Left lung (tissue), 10 donors: ENCODE measurements around the gene IMPDH1. TPM values are rescaled to one million over a fixed set of nuclear protein-coding genes. Genes with fewer than 3 reads are reported as not detected.

ENCODE experiments used
- ATAC-seq: fragments of 200-7000 bp; cut with Tn5 transposase; one replicate; pipeline ENCODE4 v1.9.1; 2020; ENCODE audit warnings: moderate library complexity
- DNase-seq, 4 donors: peaks; one replicate each; pipeline ENCODE4 v3.0.0-alpha.2; 2013 to 2020
- H3K27ac ChIP-seq, 2 donors: fragments of 200-600 bp; sonication (generic) in 1 of 2; one replicate each; pipeline versions ENCODE4 v1.5.0 to v1.8.0; 2020 to 2021
- H3K27me3 ChIP-seq, 2 donors: fragments of 200-600 bp; sonication (generic) in 1 of 2; one replicate each; pipeline versions ENCODE4 v1.5.0 to v1.8.0; 2020 to 2021
- H3K36me3 ChIP-seq, 2 donors: fragments of 200-600 bp; sonication (generic) in 1 of 2; one replicate each; pipeline versions ENCODE4 v1.5.0 to v1.8.0; 2020 to 2021
- H3K4me1 ChIP-seq, 2 donors: fragments of 200-600 bp; one replicate each; pipeline ENCODE4 v1.8.0; 2021
- H3K4me3 ChIP-seq, 2 donors: fragments of 200-600 bp; sonication (generic) in 1 of 2; one replicate each; pipeline versions ENCODE4 v1.5.0 to v1.8.0; 2020 to 2021; ENCODE audit warnings: mild to moderate bottlenecking in 1 of 2
- H3K9me3 ChIP-seq, 2 donors: fragments of 200-600 bp; sonication (generic) in 1 of 2; one replicate each; pipeline versions ENCODE4 v1.5.0 to v1.8.0; 2020 to 2021
- intact Hi-C, 2 donors: fragments of 100-400 bp; cut with DNase I; formaldehyde crosslinking; loops; one replicate each; pipeline versions ENCODE4 v1.11.2 to v1.14.2; 2022
- polyA plus RNA-seq, 6 donors: library from polyadenylated mRNA; unstranded; fragments of 120-200 nt; gene quantifications; one replicate each; pipeline ENCODE4 v1.2.1, GENCODE V29; 2013; ENCODE audit not compliant: insufficient read length in 6 of 6
- total RNA-seq, 2 donors: library from RNA; stranded (reverse); fragmentation: NEBNext Ultra II Directional; extraction: Animal tissue kit (Norgen Biotek cat#: 25700); gene quantifications; one replicate each; pipeline ENCODE4 v1.2.1, GENCODE V29; 2021
- TF ChIP-seq, protein P1 (sequence below), 2 donors: fragments of 200-600 bp; sonication (generic) in 1 of 2; IDR thresholded peaks; one replicate each; pipeline versions ENCODE4 v1.5.0 to v1.8.0; 2021; ENCODE audit warnings: antibody characterized with exemption in 2 of 2
- donor health status: DM: no; HTN: yes; CAD: no.
- donor health status: DM: no; HTN: no; CAD: no.

Gene IMPDH1
- total and polyA plus RNA-seq, 8 donors: 32.4 to 106 (median 38.2) TPM

DNA sequence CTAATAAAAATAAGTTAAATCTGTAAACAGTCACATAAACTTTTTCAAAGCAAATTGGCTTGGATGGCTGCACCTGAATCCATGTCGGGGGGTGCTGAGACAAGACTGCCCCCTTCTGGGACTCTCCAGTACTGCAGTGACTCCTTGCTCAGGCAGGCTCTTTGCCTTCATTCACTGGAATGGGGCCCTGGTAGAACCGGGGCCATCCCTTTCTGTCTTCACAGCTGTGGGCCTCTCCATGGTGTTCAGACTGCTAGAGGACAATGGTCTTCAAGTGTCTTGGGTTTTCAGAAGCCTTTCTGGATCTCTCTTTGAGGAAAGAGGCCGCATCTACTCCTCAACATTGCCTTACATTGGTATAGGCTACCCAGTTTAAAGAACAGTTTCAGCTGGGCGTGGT is 16.1 kb upstream of the IMPDH1 start:
- ATAC-seq: peak; percentile 89
- no peak overlapping the region for H3K4me3 ChIP-seq
- TF ChIP-seq, protein P1, sequence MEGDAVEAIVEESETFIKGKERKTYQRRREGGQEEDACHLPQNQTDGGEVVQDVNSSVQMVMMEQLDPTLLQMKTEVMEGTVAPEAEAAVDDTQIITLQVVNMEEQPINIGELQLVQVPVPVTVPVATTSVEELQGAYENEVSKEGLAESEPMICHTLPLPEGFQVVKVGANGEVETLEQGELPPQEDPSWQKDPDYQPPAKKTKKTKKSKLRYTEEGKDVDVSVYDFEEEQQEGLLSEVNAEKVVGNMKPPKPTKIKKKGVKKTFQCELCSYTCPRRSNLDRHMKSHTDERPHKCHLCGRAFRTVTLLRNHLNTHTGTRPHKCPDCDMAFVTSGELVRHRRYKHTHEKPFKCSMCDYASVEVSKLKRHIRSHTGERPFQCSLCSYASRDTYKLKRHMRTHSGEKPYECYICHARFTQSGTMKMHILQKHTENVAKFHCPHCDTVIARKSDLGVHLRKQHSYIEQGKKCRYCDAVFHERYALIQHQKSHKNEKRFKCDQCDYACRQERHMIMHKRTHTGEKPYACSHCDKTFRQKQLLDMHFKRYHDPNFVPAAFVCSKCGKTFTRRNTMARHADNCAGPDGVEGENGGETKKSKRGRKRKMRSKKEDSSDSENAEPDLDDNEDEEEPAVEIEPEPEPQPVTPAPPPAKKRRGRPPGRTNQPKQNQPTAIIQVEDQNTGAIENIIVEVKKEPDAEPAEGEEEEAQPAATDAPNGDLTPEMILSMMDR (IDR thresholded peaks at IDR 0.05): peak; percentile 88 to 97
- intact Hi-C loops: loop anchor here in 1 of 2 donors (5.0 kb wide), 1 partner anchor 36 kb away; no protein-coding TSS in a partner anchor
- H3K9me3 ChIP-seq: no peaks in the 10 kb centered on the region
- no peaks in the 10 kb centered on the region for H3K36me3 ChIP-seq
- no peaks in the 10 kb centered on the region for H3K4me1 ChIP-seq
- H3K27ac ChIP-seq: no peak overlapping the region
- DNase-seq: peak in 2 of 4 donors; percentile 60 to 68
- no peaks in the 10 kb centered on the region for H3K27me3 ChIP-seq

GRCh38 chr7:128424686-128425275 is 15.0 kb upstream of the IMPDH1 start:
- H3K27me3 ChIP-seq: no peaks in the 10 kb centered on the region
- no peaks in the 10 kb centered on the region for H3K36me3 ChIP-seq
- no peak for ATAC-seq
- peak in 1 of 4 donors; percentile 37 for DNase-seq
- no peak overlapping the region for H3K27ac ChIP-seq
- H3K9me3 ChIP-seq: no peaks in the 10 kb centered on the region
- no peaks in the 10 kb centered on the region for H3K4me1 ChIP-seq
- TF ChIP-seq, protein P1 (IDR thresholded peaks at IDR 0.05): no peak
- H3K4me3 ChIP-seq: no peak overlapping the region
- intact Hi-C loops: loop anchor here in 1 of 2 donors (5.0 kb wide), 1 partner anchor 38 kb away; no protein-coding TSS in a partner anchor

GRCh38 chr7:128422842-128423241 is 13.1 kb upstream of the IMPDH1 start:
- intact Hi-C loops: no loop called here

GRCh38 chr7:128422037-128422436 is 12.3 kb upstream of the IMPDH1 start:
- DNase-seq (no peak), ATAC-seq (no peak)
- Histone ChIP-seq H3K4me3 (no peak overlapping the region), H3K27me3 (no peaks in the 10 kb centered on the region), H3K9me3 (no peaks in the 10 kb centered on the region), H3K4me1 (no peaks in the 10 kb centered on the region), H3K36me3 (no peaks in the 10 kb centered on the region), H3K27ac (no peak overlapping the region)
- TF ChIP-seq, protein P1 (IDR thresholded peaks at IDR 0.05): no peak
- intact Hi-C loops: no loop called here

More at GRCh38 chr7:128422842-128423241, 13.1 kb upstream of the IMPDH1 start:
- TF ChIP-seq, protein P1 (IDR thresholded peaks at IDR 0.05): no peak
- H3K27me3 ChIP-seq: no peaks in the 10 kb centered on the region
- H3K4me1 ChIP-seq: no peaks in the 10 kb centered on the region
- H3K36me3 ChIP-seq: no peaks in the 10 kb centered on the region
- ATAC-seq (peak; percentile 5), DNase-seq (no peak)
- no peak overlapping the region for H3K27ac ChIP-seq
- no peak overlapping the region for H3K4me3 ChIP-seq
- H3K9me3 ChIP-seq: no peaks in the 10 kb centered on the region

DNA sequence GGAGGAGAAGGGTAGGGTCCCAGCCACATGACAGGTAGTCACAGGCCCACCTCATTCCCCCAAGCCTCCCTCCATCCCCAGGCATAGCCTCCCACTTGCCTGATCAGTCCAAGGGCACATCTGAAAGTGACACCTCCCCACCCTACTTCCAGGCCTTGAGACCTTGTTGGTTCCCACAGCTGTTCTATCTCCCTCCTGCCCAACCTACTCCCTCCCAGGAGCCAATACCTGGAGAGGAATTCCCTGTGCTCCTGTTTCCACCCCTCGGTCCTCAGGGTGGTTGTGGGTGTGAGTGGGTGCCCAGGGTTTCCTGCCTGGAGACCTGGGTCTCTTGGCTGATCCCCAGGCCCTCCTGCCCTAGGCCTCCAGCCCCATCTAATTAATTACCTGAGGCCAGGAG is 11.6 kb upstream of the IMPDH1 start:
- Histone ChIP-seq H3K27me3 (no peaks in the 10 kb centered on the region), H3K4me1 (no peaks in the 10 kb centered on the region), H3K9me3 (no peaks in the 10 kb centered on the region), H3K4me3 (no peak overlapping the region), H3K27ac (no peak overlapping the region), H3K36me3 (no peaks in the 10 kb centered on the region)
- TF ChIP-seq, protein P1 (IDR thresholded peaks at IDR 0.05): no peak
- ATAC-seq (no peak), DNase-seq (no peak)
- intact Hi-C loops: no loop called here
